K562 (cell line): ENCODE data around the gene ZSCAN22. TPM values are rescaled to one million over a fixed set of nuclear protein-coding genes. Genes with fewer than 3 reads are reported as not detected.

ENCODE experiments used
- CUX1 ChIP-seq: fragments of 200-800 bp; sonication (Bioruptor generic); IDR thresholded peaks from 2 replicates; pipeline ENCODE4 v1.6.1; 2016; ENCODE audit warnings: missing genetic modification characterization, missing compliant biosample characterization
- EGR1 ChIP-seq: fragments of 450-650 bp; conservative IDR thresholded peaks from 2 replicates; pipeline ENCODE4 v1.6.1; 2017; ENCODE audit warnings: mild to moderate bottlenecking
- ELF1 ChIP-seq: fragments of 200-800 bp; sonication (Bioruptor generic); IDR thresholded peaks from 2 replicates; pipeline ENCODE4 v1.6.1; 2016; ENCODE audit warnings: missing genetic modification characterization, missing compliant biosample characterization
- ESRRA ChIP-seq: fragments of 450-650 bp; IDR thresholded peaks from 2 replicates; pipeline ENCODE4 v1.6.1; 2014; ENCODE audit warnings: low read depth, mild to moderate bottlenecking, moderate library complexity, borderline replicate concordance
- HMBOX1 ChIP-seq: sonication (generic); IDR thresholded peaks from 2 replicates; pipeline ENCODE4 v1.6.1; 2016
- HOXB6 ChIP-seq: fragments of 250-450 bp; sonication (Bioruptor Pico); IDR thresholded peaks from 2 replicates; pipeline ENCODE4 v1.5.1; 2022; ENCODE audit warnings: mild to moderate bottlenecking, borderline replicate concordance
- LARP7 ChIP-seq: fragments of 450-650 bp; IDR thresholded peaks from 2 replicates; pipeline ENCODE4 v1.6.1; 2016
- PHB2 ChIP-seq: fragments of 450-650 bp; IDR thresholded peaks from 2 replicates; pipeline ENCODE4 v1.6.1; 2017; ENCODE audit warnings: low read depth
- TFAM ChIP-seq: fragments of 250-450 bp; sonication (Bioruptor Pico); conservative IDR thresholded peaks from 2 replicates; pipeline ENCODE4 v1.5.0; 2021; ENCODE audit warnings: mild to moderate bottlenecking, moderate library complexity
- TRIM24 ChIP-seq, 2 experiments: fragments of 450-650 bp; IDR thresholded peaks; 2 replicates each; pipeline ENCODE4 v1.6.1; 2016
- TSC22D4 ChIP-seq: fragments of 450-650 bp; IDR thresholded peaks from 2 replicates; pipeline ENCODE4 v1.6.1; 2016; ENCODE audit warnings: missing genetic modification characterization, missing biosample characterization, control low read depth
- ZBTB1 ChIP-seq: sonication (generic); formaldehyde crosslinking; IDR thresholded peaks from 2 replicates; pipeline ENCODE4 v1.8.1; 2023; ENCODE audit warnings: missing genetic modification reagents, low read depth, mild to moderate bottlenecking, borderline replicate concordance
- ZNF512 ChIP-seq: IDR thresholded peaks from 2 replicates; pipeline ENCODE4 v1.6.1; 2016; ENCODE audit warnings: missing genetic modification characterization, missing compliant biosample characterization
- ZNF79 ChIP-seq: fragments of 250-450 bp; sonication (Bioruptor Pico); IDR thresholded peaks from 2 replicates; pipeline ENCODE4 v1.4.0; 2020; ENCODE audit warnings: low read depth, mild to moderate bottlenecking, moderate library complexity
- polyA plus RNA-seq, 8 experiments: library from polyadenylated mRNA; depleted of rRNA in 4 of 8; stranded (reverse) in 5 of 8; unstranded in 3 of 8; fragments of >200 nt; fragmentation: Nextera tagmentation in 2 of 8; fragmentation: Illumina TruSeq in 1 of 8; extraction: Ambion mirVana in 2 of 8; extraction: Trizol in 1 of 8; gene quantifications; 2 replicates each; pipeline versions ENCODE4 v1.2.1 to v1.2.3, GENCODE V29; 2011 to 2014; ENCODE audit warnings: inconsistent platforms in 1 of 8, missing spikeins in 1 of 8
- total RNA-seq, 7 experiments: library from RNA; depleted of rRNA in 6 of 7; stranded (reverse); fragments of >200 nt in 6 of 7; fragmentation: Illumina TruSeq in 2 of 7; extraction: Trizol in 2 of 7; gene quantifications; 2 replicates each; pipeline versions ENCODE4 v1.2.1 to v1.2.3, GENCODE V29; 2011 to 2021; ENCODE audit warnings: low replicate concordance in 1 of 7
- TF ChIP-seq, protein P1 (sequence below): sonication (generic); formaldehyde crosslinking; IDR thresholded peaks from 2 replicates; pipeline ENCODE4 v1.8.1; 2023; ENCODE audit warnings: missing genetic modification reagents, mild to moderate bottlenecking, borderline replicate concordance

ZSCAN22 gene
- total and polyA plus RNA-seq, 9 of the 15 experiments (the other 6 are each of a cell fraction or from before 2014, with no cell fraction given): 0.98 to 5.3 (median 3.0) TPM

GRCh38 chr19:58362272-58362994 is 35.6 kb downstream of the ZSCAN22 start, which contains the start of gene ZNF497 (continued):
- TF ChIP-seq, protein P1, sequence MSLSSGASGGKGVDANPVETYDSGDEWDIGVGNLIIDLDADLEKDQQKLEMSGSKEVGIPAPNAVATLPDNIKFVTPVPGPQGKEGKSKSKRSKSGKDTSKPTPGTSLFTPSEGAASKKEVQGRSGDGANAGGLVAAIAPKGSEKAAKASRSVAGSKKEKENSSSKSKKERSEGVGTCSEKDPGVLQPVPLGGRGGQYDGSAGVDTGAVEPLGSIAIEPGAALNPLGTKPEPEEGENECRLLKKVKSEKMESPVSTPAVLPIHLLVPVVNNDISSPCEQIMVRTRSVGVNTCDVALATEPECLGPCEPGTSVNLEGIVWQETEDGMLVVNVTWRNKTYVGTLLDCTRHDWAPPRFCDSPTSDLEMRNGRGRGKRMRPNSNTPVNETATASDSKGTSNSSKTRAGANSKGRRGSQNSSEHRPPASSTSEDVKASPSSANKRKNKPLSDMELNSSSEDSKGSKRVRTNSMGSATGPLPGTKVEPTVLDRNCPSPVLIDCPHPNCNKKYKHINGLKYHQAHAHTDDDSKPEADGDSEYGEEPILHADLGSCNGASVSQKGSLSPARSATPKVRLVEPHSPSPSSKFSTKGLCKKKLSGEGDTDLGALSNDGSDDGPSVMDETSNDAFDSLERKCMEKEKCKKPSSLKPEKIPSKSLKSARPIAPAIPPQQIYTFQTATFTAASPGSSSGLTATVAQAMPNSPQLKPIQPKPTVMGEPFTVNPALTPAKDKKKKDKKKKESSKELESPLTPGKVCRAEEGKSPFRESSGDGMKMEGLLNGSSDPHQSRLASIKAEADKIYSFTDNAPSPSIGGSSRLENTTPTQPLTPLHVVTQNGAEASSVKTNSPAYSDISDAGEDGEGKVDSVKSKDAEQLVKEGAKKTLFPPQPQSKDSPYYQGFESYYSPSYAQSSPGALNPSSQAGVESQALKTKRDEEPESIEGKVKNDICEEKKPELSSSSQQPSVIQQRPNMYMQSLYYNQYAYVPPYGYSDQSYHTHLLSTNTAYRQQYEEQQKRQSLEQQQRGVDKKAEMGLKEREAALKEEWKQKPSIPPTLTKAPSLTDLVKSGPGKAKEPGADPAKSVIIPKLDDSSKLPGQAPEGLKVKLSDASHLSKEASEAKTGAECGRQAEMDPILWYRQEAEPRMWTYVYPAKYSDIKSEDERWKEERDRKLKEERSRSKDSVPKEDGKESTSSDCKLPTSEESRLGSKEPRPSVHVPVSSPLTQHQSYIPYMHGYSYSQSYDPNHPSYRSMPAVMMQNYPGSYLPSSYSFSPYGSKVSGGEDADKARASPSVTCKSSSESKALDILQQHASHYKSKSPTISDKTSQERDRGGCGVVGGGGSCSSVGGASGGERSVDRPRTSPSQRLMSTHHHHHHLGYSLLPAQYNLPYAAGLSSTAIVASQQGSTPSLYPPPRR: no peak; the same call in 1 of the 2 replicates
- TF ChIP-seq LARP7 (0 out of 2 replicates have a peak, but pooled peaks have one; percentile 5), EGR1 (no peak), HMBOX1 (no peak), ZNF79 (CRISPR knock-in tag) (no peak), PHB2 (no peak), ESRRA (0 out of 2 replicates have a peak, but pooled peaks have one; percentile 26), CUX1 (no peak), ZBTB1 (CRISPR knock-in tag) (peak; percentile 4; the same call in 1 of the 2 replicates), TFAM (CRISPR knock-in tag) (no peak), ZNF512 (no peak), HOXB6 (no peak), TSC22D4 (tag) (no peak), ELF1 (tag) (peak; percentile 95), TRIM24 (IDR thresholded peaks at IDR 0.05) (peak in 1 of 2 experiments; percentile 74; a peak in 3 of 4 replicates)
